Muscle layer of colon (tissue), 2 donors: ENCODE data around the gene REEP1.

Source experiments
- H3K27ac ChIP-seq: one replicate; pipeline ENCODE4 v1.7.0; 2013; ENCODE audit warnings: low read depth, mild to moderate bottlenecking, low read length, moderate library complexity
- H3K27me3 ChIP-seq, 2 donors: one replicate each; pipeline ENCODE4 v1.7.0; 2013; ENCODE audit warnings: low read length in 2 of 2, mild to moderate bottlenecking in 2 of 2; ENCODE audit not compliant: insufficient read depth in 2 of 2, control insufficient read depth in 1 of 2
- H3K36me3 ChIP-seq: one replicate; pipeline ENCODE4 v1.7.0; 2013; ENCODE audit warnings: mild to moderate bottlenecking, low read length; ENCODE audit not compliant: insufficient read depth
- H3K4me1 ChIP-seq: one replicate; pipeline ENCODE4 v1.7.0; 2013; ENCODE audit warnings: mild to moderate bottlenecking, low read length; ENCODE audit not compliant: insufficient read depth
- H3K4me3 ChIP-seq, 2 donors: one replicate each; pipeline ENCODE4 v1.7.0; 2013; ENCODE audit warnings: low read length in 2 of 2, low read depth in 1 of 2, mild to moderate bottlenecking in 1 of 2, moderate library complexity in 1 of 2
- H3K9ac ChIP-seq: one replicate; pipeline ENCODE4 v1.7.0; 2013; ENCODE audit warnings: low read length
- H3K9me3 ChIP-seq: one replicate; pipeline ENCODE4 v1.7.0; 2013; ENCODE audit warnings: mild to moderate bottlenecking, low read length
- donor health status: abdominal sarcoma.
- donor health status: Adenocarcinoma of cecum.

REEP1 gene

DNA sequence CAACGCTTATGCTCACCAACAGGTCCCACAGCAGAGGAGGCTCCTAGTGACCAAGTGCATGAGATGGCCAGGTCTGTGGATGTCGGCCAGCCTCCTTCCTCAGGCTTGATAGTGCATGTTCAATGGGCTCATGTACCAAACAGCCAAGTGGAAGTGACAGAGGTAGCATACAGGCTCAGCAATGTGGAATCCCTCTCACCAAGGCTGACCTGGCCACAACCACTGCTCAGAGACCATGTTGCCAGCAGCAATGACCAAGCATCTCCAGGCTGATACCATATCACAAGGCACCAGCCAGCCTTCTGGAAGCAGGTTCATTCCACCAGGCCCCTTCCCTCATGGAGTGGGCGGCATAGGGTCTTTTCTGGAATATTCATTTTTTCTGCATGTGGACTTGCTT lies 61.5 kb downstream of the REEP1 start:
- Histone ChIP-seq H3K27ac (no peak overlapping the region), H3K27me3 (no peaks in the 10 kb centered on the region), H3K36me3 (peaks cover 11% of the 10 kb centered on the region), H3K9me3 (no peaks in the 10 kb centered on the region), H3K9ac (no peak overlapping the region), H3K4me3 (no peak overlapping the region), H3K4me1 (peaks cover 26% of the 10 kb centered on the region)

DNA sequence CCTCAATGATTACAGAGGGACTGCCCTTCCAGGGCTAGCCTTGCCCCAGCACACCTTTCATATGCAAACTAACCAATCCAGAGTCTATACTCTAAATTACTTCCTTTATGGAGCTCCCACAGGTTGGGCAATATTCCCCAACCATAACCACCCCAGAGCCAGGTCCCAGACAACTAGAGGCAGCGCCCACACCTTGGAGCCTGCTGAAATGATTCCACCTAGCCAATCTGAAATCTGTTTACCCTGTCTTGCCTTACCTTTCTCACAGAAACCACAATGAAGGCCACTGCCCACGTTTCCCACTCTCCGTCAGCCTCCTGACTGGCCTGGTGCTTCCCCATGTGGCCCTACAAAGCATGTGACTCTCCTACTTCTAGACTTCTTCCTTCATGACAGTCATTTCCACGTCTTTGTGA lies 62.0 kb downstream of the REEP1 start:
- H3K27ac ChIP-seq, result no peak overlapping the region
- no peaks in the 10 kb centered on the region for H3K9me3 ChIP-seq
- peaks cover 20% of the 10 kb centered on the region for H3K4me1 ChIP-seq
- no peaks in the 10 kb centered on the region for H3K27me3 ChIP-seq
- H3K4me3 ChIP-seq, result no peak overlapping the region
- H3K36me3 ChIP-seq, result peaks cover 11% of the 10 kb centered on the region
- no peak overlapping the region for H3K9ac ChIP-seq

DNA sequence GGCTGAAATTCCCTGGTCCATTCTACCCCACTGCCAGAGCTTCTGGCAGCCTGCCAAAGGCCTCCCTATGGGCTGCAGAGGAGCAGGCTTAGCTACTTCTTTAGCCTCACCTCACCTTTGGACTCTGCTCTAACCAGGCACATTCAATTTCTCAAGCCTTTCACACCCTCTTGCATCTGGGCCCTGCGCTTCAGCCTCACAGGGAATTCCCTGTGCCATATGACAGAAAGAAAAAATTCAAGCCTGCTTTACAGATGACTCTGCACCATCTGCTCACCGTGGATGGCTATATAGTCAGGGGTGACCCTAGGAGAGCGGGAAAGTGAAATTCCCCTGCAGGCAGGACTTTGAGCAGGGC lies 62.5 kb downstream of the REEP1 start:
- Histone ChIP-seq H3K27me3 (no peaks in the 10 kb centered on the region), H3K9ac (no peak overlapping the region), H3K4me3 (no peak overlapping the region), H3K27ac (no peak overlapping the region), H3K4me1 (peaks cover 15% of the 10 kb centered on the region), H3K9me3 (no peaks in the 10 kb centered on the region), H3K36me3 (peaks cover 11% of the 10 kb centered on the region)

DNA sequence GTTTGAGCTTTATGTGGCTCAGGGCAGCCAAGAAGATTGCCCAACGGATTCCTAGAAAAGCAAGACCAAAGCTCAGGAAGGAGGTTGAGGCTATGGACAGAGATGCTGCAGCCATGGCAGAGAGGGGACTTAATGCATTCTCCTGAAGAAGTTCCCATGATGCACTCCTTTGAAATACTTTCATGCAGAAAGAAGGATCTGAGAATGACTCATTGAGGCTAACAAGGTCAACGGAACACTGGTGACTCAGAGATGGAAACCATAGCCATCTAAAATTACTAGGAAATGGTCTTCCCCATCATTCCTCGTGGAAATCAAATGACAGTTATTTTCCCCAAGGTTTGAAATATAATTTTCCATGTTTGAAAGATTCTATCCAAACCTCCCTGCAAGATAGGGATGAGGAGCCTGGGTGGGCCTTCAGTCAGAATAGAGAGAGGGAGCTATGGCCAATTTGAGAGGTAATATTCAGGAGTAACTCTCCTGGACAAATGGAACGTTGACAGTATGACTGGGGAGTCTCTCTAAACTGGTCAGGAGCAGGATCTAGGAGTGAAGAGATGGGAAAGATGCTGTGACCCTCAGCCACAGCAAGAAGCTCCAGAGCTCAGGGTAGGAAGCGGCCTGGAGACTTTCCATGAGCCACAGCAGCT lies 63.0 kb downstream of the REEP1 start:
- H3K9me3 ChIP-seq, result no peaks in the 10 kb centered on the region

DNA sequence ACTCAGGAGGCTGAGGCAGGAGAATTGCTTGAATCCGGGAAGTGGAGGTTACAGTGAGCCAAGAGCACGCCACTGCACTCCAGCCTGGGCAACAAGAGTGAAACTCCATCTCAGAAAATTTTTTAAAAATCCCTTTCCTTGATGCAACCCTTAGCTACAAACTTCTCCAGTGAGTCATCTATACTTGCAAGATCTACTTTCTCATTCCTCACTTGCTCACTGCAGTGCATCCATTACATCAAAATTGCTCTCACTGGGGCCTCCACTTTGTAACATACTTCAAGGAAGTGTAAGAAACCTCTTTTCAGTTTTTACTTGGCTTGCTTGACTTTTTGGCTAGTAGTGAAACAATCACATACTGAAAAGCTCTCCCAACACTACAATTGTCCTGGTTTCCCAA lies 65.3 kb downstream of the REEP1 start:
- no peak overlapping the region for H3K9ac ChIP-seq
- H3K36me3 ChIP-seq, result peaks cover 6% of the 10 kb centered on the region
- no peaks in the 10 kb centered on the region for H3K27me3 ChIP-seq
- no peak overlapping the region for H3K27ac ChIP-seq
- H3K4me1 ChIP-seq, result peaks cover 9% of the 10 kb centered on the region
- no peak overlapping the region for H3K4me3 ChIP-seq
- no peaks in the 10 kb centered on the region for H3K9me3 ChIP-seq

More for the DNA sequence above, 63.0 kb downstream of the REEP1 start:
- no peak overlapping the region for H3K9ac ChIP-seq
- H3K27ac ChIP-seq, result no peak overlapping the region
- H3K4me1 ChIP-seq, result peaks cover 10% of the 10 kb centered on the region
- H3K36me3 ChIP-seq, result peaks cover 11% of the 10 kb centered on the region
- no peak overlapping the region for H3K4me3 ChIP-seq
- no peaks in the 10 kb centered on the region for H3K27me3 ChIP-seq

DNA sequence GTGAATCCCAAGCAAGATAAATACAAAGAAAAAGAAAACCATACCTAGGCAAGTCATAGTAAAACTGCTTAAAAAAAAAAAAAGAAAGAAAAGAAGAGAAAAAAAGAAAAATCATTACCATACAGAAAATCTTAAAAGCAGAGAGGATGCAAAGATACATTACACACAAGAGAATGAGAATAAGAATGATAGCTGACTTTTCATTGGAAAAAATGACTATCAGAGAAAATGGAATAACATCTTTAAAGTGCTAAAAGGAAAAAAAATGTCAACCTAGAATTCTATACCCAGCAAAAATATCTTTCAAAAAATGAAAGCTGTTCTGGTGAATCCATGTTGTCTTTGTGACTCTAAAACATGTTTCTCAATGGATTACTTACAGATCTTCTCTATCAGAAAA lies 66.2 kb downstream of the REEP1 start:
- Histone ChIP-seq H3K36me3 (peaks cover under 1% of the 10 kb centered on the region), H3K9me3 (no peaks in the 10 kb centered on the region), H3K9ac (no peak overlapping the region), H3K27me3 (no peaks in the 10 kb centered on the region), H3K27ac (no peak overlapping the region), H3K4me3 (no peak overlapping the region), H3K4me1 (peaks cover 9% of the 10 kb centered on the region)

DNA sequence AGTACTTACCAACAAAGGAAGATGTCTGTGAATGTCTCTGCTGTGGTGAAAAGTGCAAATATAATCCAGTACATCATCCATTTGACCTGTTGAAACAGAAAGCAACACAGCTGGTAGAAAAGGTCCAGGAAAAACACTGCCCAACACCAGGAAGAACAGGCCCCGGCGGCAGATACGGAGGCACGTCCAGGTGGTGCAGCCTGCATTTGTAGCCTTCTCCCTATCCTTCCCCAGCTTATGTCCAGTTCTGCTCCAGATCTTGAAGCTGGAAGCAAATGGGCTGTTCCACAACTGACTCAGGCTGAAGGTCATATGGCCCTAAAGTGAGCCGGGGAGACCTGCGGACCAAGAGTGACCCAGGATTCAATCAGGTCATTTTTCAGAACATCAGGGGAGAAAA lies 73.5 kb downstream of the REEP1 start:
- no peak overlapping the region for H3K4me3 ChIP-seq
- no peaks in the 10 kb centered on the region for H3K9me3 ChIP-seq
- H3K4me1 ChIP-seq, result no peaks in the 10 kb centered on the region
- H3K27ac ChIP-seq, result no peak overlapping the region
- no peaks in the 10 kb centered on the region for H3K27me3 ChIP-seq
- peaks cover 4% of the 10 kb centered on the region for H3K36me3 ChIP-seq
- no peak overlapping the region for H3K9ac ChIP-seq

DNA sequence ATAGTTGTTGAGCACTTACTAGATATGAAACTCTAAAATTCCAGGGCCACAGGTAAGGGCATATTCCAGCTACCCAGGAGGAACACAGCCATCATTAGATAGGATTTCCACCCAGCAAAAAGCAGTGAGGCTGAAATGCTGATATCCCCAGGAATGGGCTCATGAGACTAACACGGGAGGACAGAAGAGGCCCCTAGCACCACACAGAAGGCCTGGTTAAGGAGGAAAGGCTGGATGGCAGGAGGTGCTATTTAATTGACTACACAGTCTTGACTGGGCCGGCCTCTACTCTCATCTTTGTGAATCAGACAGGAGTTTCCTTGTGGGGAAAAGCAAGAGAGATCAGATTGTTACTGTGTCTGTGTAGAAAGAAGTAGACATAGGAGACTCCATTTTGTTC lies 76.4 kb downstream of the REEP1 start:
- no peak overlapping the region for H3K9ac ChIP-seq
- H3K4me3 ChIP-seq, result no peak overlapping the region
- no peaks in the 10 kb centered on the region for H3K9me3 ChIP-seq
- peaks cover 4% of the 10 kb centered on the region for H3K36me3 ChIP-seq
- H3K27ac ChIP-seq, result no peak overlapping the region
- peaks cover 9% of the 10 kb centered on the region for H3K4me1 ChIP-seq
- no peaks in the 10 kb centered on the region for H3K27me3 ChIP-seq

DNA sequence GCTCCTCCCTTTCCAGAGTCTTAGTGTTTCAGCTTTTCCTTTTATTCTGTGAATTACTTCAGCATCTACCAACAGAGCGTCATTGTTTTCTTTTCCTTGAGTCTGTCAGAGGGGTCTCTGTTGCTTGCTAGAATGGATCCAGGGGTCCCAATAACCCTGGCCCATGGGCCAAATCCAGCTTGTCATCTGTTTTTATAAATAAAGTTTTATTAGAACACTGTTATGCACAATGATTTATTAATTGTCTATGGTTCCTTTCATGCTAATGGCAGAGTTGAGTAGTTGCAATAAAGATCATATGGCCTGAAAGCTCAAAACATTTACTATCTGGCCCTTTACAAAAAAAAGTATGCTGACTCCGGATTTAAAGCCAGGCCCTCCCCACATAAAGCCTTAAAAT lies 79.3 kb downstream of the REEP1 start:
- Histone ChIP-seq H3K4me1 (peaks cover 28% of the 10 kb centered on the region), H3K9ac (no peak overlapping the region), H3K36me3 (peaks cover 4% of the 10 kb centered on the region), H3K9me3 (no peaks in the 10 kb centered on the region), H3K27me3 (no peaks in the 10 kb centered on the region), H3K27ac (no peak overlapping the region), H3K4me3 (no peak overlapping the region)

DNA sequence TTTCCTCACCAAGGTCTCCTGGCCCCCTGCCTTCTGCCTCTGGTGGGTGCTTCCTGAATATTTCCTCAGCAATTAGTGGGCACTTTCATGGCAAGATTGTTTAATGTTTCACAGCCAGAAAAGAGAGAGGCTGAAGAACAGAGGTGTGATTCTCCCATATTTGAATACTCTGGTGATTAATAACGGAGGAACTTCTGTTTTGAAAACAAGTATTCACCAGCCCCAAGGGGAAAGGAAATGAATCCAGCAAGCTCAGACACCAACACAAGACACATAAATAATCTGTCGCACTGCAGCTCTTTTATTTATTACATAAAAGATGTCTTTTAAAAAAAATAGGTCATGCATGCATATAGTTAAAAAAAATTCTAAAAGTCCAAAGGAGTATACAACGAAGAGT lies 80.4 kb downstream of the REEP1 start:
- Histone ChIP-seq H3K27ac (no peak overlapping the region), H3K4me1 (peaks cover 32% of the 10 kb centered on the region), H3K4me3 (no peak overlapping the region), H3K9ac (no peak overlapping the region), H3K9me3 (no peaks in the 10 kb centered on the region), H3K36me3 (no peaks in the 10 kb centered on the region), H3K27me3 (no peaks in the 10 kb centered on the region)

DNA sequence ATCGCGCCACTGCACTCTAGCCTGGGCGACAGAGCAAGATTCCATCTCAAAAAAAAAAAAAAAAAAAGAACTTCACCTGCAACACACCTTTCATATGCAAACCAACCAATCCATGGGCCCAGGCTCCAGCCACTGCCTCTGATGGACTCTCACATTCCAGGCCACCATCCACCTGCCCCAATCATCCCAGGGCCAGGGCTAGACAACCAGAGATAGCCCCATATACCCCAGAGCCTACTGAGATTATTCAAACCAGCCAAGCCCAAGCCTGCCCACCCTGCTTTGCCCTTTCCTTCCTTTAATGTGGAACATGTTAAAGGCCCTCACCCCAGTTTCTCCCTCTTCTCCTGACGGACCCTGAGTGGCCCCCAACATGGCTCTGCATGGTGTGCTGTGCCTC lies 81.1 kb downstream of the REEP1 start:
- no peaks in the 10 kb centered on the region for H3K36me3 ChIP-seq
- H3K27me3 ChIP-seq, result no peaks in the 10 kb centered on the region
- H3K27ac ChIP-seq, result no peak overlapping the region
- no peak overlapping the region for H3K9ac ChIP-seq
- H3K4me3 ChIP-seq, result no peak overlapping the region
- H3K4me1 ChIP-seq, result peaks cover 37% of the 10 kb centered on the region
- H3K9me3 ChIP-seq, result no peaks in the 10 kb centered on the region
